Measurements from ENCODE around the gene KIAA1217.

Gene KIAA1217

GRCh38 chr10:24376731-24377130, 167.8 kb downstream of the KIAA1217 start:
- no peak overlapping the region for H3K4me3 ChIP-seq (ENCODE audit: control insufficient read depth, low read depth, low read length)
- TF ChIP-seq CTCF (conservative IDR thresholded peaks at IDR 0.05; ENCODE audit: control insufficient read depth, insufficient read depth, low read depth, low read length), result no peak
- DNase-seq (ENCODE audit: low read depth), result no peak

GRCh38 chr10:24378126-24378920, 169.4 kb downstream of the KIAA1217 start:
- DNase-seq (ENCODE audit: low read depth), result no peak
- no peak for TF ChIP-seq CTCF (conservative IDR thresholded peaks at IDR 0.05; ENCODE audit: control insufficient read depth, insufficient read depth, low read depth, low read length)
- no peak overlapping the region for H3K4me3 ChIP-seq (ENCODE audit: control insufficient read depth, low read depth, low read length)

GRCh38 chr10:24381235-24382010, 172.5 kb downstream of the KIAA1217 start:
- H3K4me3 ChIP-seq (ENCODE audit: control insufficient read depth, low read depth, low read length), result no peak overlapping the region
- no peak for TF ChIP-seq CTCF (conservative IDR thresholded peaks at IDR 0.05; ENCODE audit: control insufficient read depth, insufficient read depth, low read depth, low read length)
- no peak for DNase-seq (ENCODE audit: low read depth)

GRCh38 chr10:24382045-24382444, 173.1 kb downstream of the KIAA1217 start:
- no peak for DNase-seq (ENCODE audit: low read depth)
- no peak for TF ChIP-seq CTCF (conservative IDR thresholded peaks at IDR 0.05; ENCODE audit: control insufficient read depth, insufficient read depth, low read depth, low read length)
- no peak overlapping the region for H3K4me3 ChIP-seq (ENCODE audit: control insufficient read depth, low read depth, low read length)

GRCh38 chr10:24382596-24382978, 173.6 kb downstream of the KIAA1217 start:
- DNase-seq (ENCODE audit: low read depth), result no peak
- no peak for TF ChIP-seq CTCF (conservative IDR thresholded peaks at IDR 0.05; ENCODE audit: control insufficient read depth, insufficient read depth, low read depth, low read length)

GRCh38 chr10:24382979-24383663, 174.2 kb downstream of the KIAA1217 start:
- TF ChIP-seq CTCF (conservative IDR thresholded peaks at IDR 0.05; ENCODE audit: control insufficient read depth, insufficient read depth, low read depth, low read length), result no peak
- H3K4me3 ChIP-seq (ENCODE audit: control insufficient read depth, low read depth, low read length), result no peak overlapping the region
- DNase-seq (ENCODE audit: low read depth), result no peak

More at GRCh38 chr10:24382596-24382978, 173.6 kb downstream of the KIAA1217 start:
- H3K4me3 ChIP-seq (ENCODE audit: control insufficient read depth, low read depth, low read length), result no peak overlapping the region
